Gastroesophageal sphincter (tissue), 4 donors: ENCODE data around the gene PSMA8. TPM values are rescaled to one million over a fixed set of nuclear protein-coding genes. Genes with fewer than 3 reads are reported as not detected.

Source experiments
- ATAC-seq: fragments of 150-250 bp; one replicate; pipeline ENCODE4 v1.9.1; 2016; ENCODE audit warnings: mild to moderate bottlenecking, moderate library complexity
- H3K27ac ChIP-seq, 4 donors: fragments of 200-600 bp; sonication (generic) in 3 of 4; 1 replicate in 3 of 4; 2 replicates in 1 of 4; pipeline ENCODE4 v1.5.1; 2016 to 2019
- H3K27me3 ChIP-seq: fragments of 200-600 bp; sonication (generic); one replicate; pipeline ENCODE4 v1.5.1; 2019
- H3K36me3 ChIP-seq, 2 donors: fragments of 200-600 bp; sonication (generic); one replicate each; pipeline ENCODE4 v1.5.1; 2019; ENCODE audit warnings: control low read depth in 1 of 2
- H3K4me1 ChIP-seq, 3 donors: fragments of 200-600 bp; sonication (generic); 1 replicate in 2 of 3; 2 replicates in 1 of 3; pipeline ENCODE4 v1.5.1; 2016 to 2019; ENCODE audit warnings: control low read depth in 2 of 3
- H3K4me3 ChIP-seq, 2 donors: fragments of 200-600 bp; sonication (generic); one replicate each; pipeline ENCODE4 v1.5.1; 2019; ENCODE audit warnings: mild to moderate bottlenecking in 1 of 2, moderate library complexity in 1 of 2
- H3K9me3 ChIP-seq, 3 donors: fragments of 200-600 bp; sonication (generic); one replicate each; pipeline ENCODE4 v1.5.1; 2017 to 2019; ENCODE audit warnings: control low read depth in 2 of 3
- CTCF ChIP-seq, 4 experiments: fragments of 200-600 bp in 2 of 4; fragments of 450-650 bp in 2 of 4; sonication (generic) in 1 of 4; IDR thresholded peaks; one replicate each; pipeline ENCODE4 v1.5.1; 2017 to 2019; ENCODE audit warnings: antibody characterized with exemption in 4 of 4, mild to moderate bottlenecking in 2 of 4, moderate library complexity in 2 of 4
- EP300 ChIP-seq: sonication (generic); formaldehyde crosslinking; IDR thresholded peaks from one replicate; pipeline ENCODE4 v1.6.1; 2017; ENCODE audit warnings: antibody characterized with exemption, mild to moderate bottlenecking
- POLR2A ChIP-seq, 2 donors: fragments of 450-650 bp; IDR thresholded peaks; one replicate each; pipeline ENCODE4 v1.6.1; 2017; ENCODE audit warnings: antibody characterized with exemption in 2 of 2, mild to moderate bottlenecking in 2 of 2, moderate library complexity in 1 of 2
- POLR2AphosphoS5 ChIP-seq: sonication (generic); formaldehyde crosslinking; IDR thresholded peaks from one replicate; pipeline ENCODE4 v1.6.1; 2017; ENCODE audit warnings: antibody characterized with exemption
- WGBS, 2 donors: methylation state at CpG; one replicate each; pipeline ENCODE4 v1.1.5; 2018; ENCODE audit warnings: low coverage in 1 of 2; 5-methylcytosine and 5-hydroxymethylcytosine counted together
- total RNA-seq, 4 donors: library from RNA; depleted of rRNA; stranded (reverse); fragments of >200 nt; gene quantifications; one replicate each; pipeline ENCODE4 v1.1.0, GENCODE V29; 2016

PSMA8 gene
- total RNA-seq, 4 donors from 2014 or later, result not detected

GRCh38 chr18:26207937-26208336 is 74.3 kb downstream of the PSMA8 start:
- no peak for ATAC-seq
- H3K27ac ChIP-seq, result no peak overlapping the region
- TF ChIP-seq EP300 (no peak), CTCF (IDR thresholded peaks at IDR 0.05) (no peak), POLR2A (IDR thresholded peaks at IDR 0.05) (no peak), POLR2AphosphoS5 (no peak)
- H3K36me3 ChIP-seq, result no peaks in the 10 kb centered on the region
- H3K4me3 ChIP-seq, result no peak overlapping the region
- no peaks in the 10 kb centered on the region for H3K4me1 ChIP-seq
- WGBS, 2 donors, result 60 to 100% methylated on average over 1 to 3 of the region's 3 CpGs
- no peaks in the 10 kb centered on the region for H3K27me3 ChIP-seq
- no peaks in the 10 kb centered on the region for H3K9me3 ChIP-seq

- Histone ChIP-seq H3K27me3 (no peaks in the 10 kb centered on the region), H3K9me3 (no peaks in the 10 kb centered on the region), H3K4me1 (no peaks in the 10 kb centered on the region), H3K36me3 (no peaks in the 10 kb centered on the region), H3K27ac (no peak overlapping the region), H3K4me3 (no peak overlapping the region)
- TF ChIP-seq CTCF (IDR thresholded peaks at IDR 0.05), result no peak
- WGBS, 2 donors, result 87% methylated on average over 2 of the region's 2 CpGs; no CpG with 5 or more reads in 1 of the 2 donors
- no peak for ATAC-seq
Observed at GRCh38 chr18:26208977-26209376, 75.3 kb downstream of the PSMA8 start.

- TF ChIP-seq POLR2AphosphoS5, result no peak
- TF ChIP-seq POLR2A (IDR thresholded peaks at IDR 0.05), result no peak
- TF ChIP-seq CTCF (IDR thresholded peaks at IDR 0.05), result no peak
- TF ChIP-seq EP300, result no peak
Observed at GRCh38 chr18:26210147-26210546, 76.5 kb downstream of the PSMA8 start.

GRCh38 chr18:26215247-26215970 is 81.7 kb downstream of the PSMA8 start:
- no peak for ATAC-seq
- H3K4me3 ChIP-seq, result no peak overlapping the region
- TF ChIP-seq POLR2AphosphoS5 (no peak), EP300 (no peak), POLR2A (IDR thresholded peaks at IDR 0.05) (no peak), CTCF (IDR thresholded peaks at IDR 0.05) (no peak)
- no peaks in the 10 kb centered on the region for H3K4me1 ChIP-seq
- no peaks in the 10 kb centered on the region for H3K36me3 ChIP-seq
- 63 to 83% methylated on average over 2 to 7 of the region's 7 CpGs for WGBS, 2 donors
- no peak overlapping the region for H3K27ac ChIP-seq
- no peaks in the 10 kb centered on the region for H3K27me3 ChIP-seq
- no peaks in the 10 kb centered on the region for H3K9me3 ChIP-seq

More at GRCh38 chr18:26210147-26210546, 76.5 kb downstream of the PSMA8 start:
- H3K4me1 ChIP-seq, result no peaks in the 10 kb centered on the region
- no peak for ATAC-seq
- no peak overlapping the region for H3K27ac ChIP-seq
- WGBS, 2 donors, result 87 to 94% methylated on average over 2 to 4 of the region's 4 CpGs
- H3K36me3 ChIP-seq, result no peaks in the 10 kb centered on the region
- no peaks in the 10 kb centered on the region for H3K27me3 ChIP-seq
- H3K9me3 ChIP-seq, result no peaks in the 10 kb centered on the region
- H3K4me3 ChIP-seq, result no peak overlapping the region

- no peak for ATAC-seq
- WGBS, 2 donors, result 84 to 90% methylated on average over 6 to 7 of the region's 7 CpGs
- Histone ChIP-seq H3K27ac (peak overlapping the region in 2 of 4 donors; percentile 87 to 91), H3K36me3 (no peaks in the 10 kb centered on the region), H3K4me1 (peaks cover 0 to 33% (median 5%) of the 10 kb centered on the region in 3 donors), H3K4me3 (no peak overlapping the region), H3K27me3 (no peaks in the 10 kb centered on the region), H3K9me3 (no peaks in the 10 kb centered on the region)
- TF ChIP-seq CTCF (IDR thresholded peaks at IDR 0.05) (no peak), POLR2AphosphoS5 (no peak), EP300 (no peak), POLR2A (IDR thresholded peaks at IDR 0.05) (no peak)
Observed at GRCh38 chr18:26225022-26225693, 91.5 kb downstream of the PSMA8 start.
